ENCODE measurements around the gene TPP2. TPM values are rescaled to one million over a fixed set of nuclear protein-coding genes. Genes with fewer than 3 reads are reported as not detected.

The TPP2 gene
- total and polyA plus RNA-seq, 3 donors from 2014 or later, result 86.2 to 171 (median 112) TPM

GRCh38 chr13:102645701-102646100, 48.9 kb downstream of the TPP2 start:
- DNase-seq, result no peak
- no peak for TF ChIP-seq POLR2A (IDR thresholded peaks at IDR 0.05)
- TF ChIP-seq CTCF (IDR thresholded peaks at IDR 0.05), result no peak
- Histone ChIP-seq H3K9me3 (no peaks in the 10 kb centered on the region), H3K27me3 (no peaks in the 10 kb centered on the region), H3K27ac (no peak overlapping the region), H3K4me1 (no peaks in the 10 kb centered on the region), H3K36me3 (ENCODE audit: low read depth, missing control alignments) (no peaks in the 10 kb centered on the region), H3K4me3 (no peak overlapping the region)
- intact Hi-C loops (cut with DNase I; ENCODE audit: low total_unique reads), result no loop called here
- 80 to 85% methylated on average over 1 of the region's 1 CpG for WGBS, 2 donors

- intact Hi-C loops (cut with DNase I; ENCODE audit: low total_unique reads), result no loop called here
- Histone ChIP-seq H3K36me3 (ENCODE audit: low read depth, missing control alignments) (no peaks in the 10 kb centered on the region), H3K9me3 (no peaks in the 10 kb centered on the region), H3K4me1 (no peaks in the 10 kb centered on the region), H3K27ac (no peak overlapping the region), H3K4me3 (no peak overlapping the region), H3K27me3 (no peaks in the 10 kb centered on the region)
- 85 to 100% methylated on average over 3 of the region's 3 CpGs for WGBS, 2 donors
- no peak for TF ChIP-seq POLR2A (IDR thresholded peaks at IDR 0.05)
- TF ChIP-seq CTCF (IDR thresholded peaks at IDR 0.05), result no peak
- no peak for DNase-seq
These were observed 51.3 kb downstream of the TPP2 start for GRCh38 chr13:102648046-102648445.

- no peak overlapping the region for H3K4me3 ChIP-seq
- TF ChIP-seq CTCF (IDR thresholded peaks at IDR 0.05), result no peak
- TF ChIP-seq POLR2A (IDR thresholded peaks at IDR 0.05), result no peak
- H3K36me3 ChIP-seq (ENCODE audit: low read depth, missing control alignments), result no peaks in the 10 kb centered on the region
- no peaks in the 10 kb centered on the region for H3K27me3 ChIP-seq
- H3K4me1 ChIP-seq, result no peaks in the 10 kb centered on the region
- 94 to 96% methylated on average over 3 of the region's 3 CpGs for WGBS, 2 donors
- no peak overlapping the region for H3K27ac ChIP-seq
- DNase-seq, result no peak
- intact Hi-C loops (cut with DNase I; ENCODE audit: low total_unique reads), result no loop called here
- H3K9me3 ChIP-seq, result no peaks in the 10 kb centered on the region
These were observed 53.7 kb downstream of the TPP2 start for GRCh38 chr13:102650444-102650843.

- Histone ChIP-seq H3K9me3 (no peaks in the 10 kb centered on the region), H3K27me3 (no peaks in the 10 kb centered on the region), H3K27ac (no peak overlapping the region), H3K4me3 (no peak overlapping the region), H3K4me1 (no peaks in the 10 kb centered on the region), H3K36me3 (ENCODE audit: low read depth, missing control alignments) (no peaks in the 10 kb centered on the region)
- DNase-seq, result no peak
- no peak for TF ChIP-seq POLR2A (IDR thresholded peaks at IDR 0.05)
- intact Hi-C loops (cut with DNase I; ENCODE audit: low total_unique reads), result no loop called here
These were observed 54.6 kb downstream of the TPP2 start for GRCh38 chr13:102651392-102651791.

GRCh38 chr13:102651892-102652291, 55.1 kb downstream of the TPP2 start:
- H3K27ac ChIP-seq, result no peak overlapping the region
- WGBS, 2 donors, result 89 to 94% methylated on average over 5 of the region's 5 CpGs

More at GRCh38 chr13:102651892-102652291, 55.1 kb downstream of the TPP2 start:
- Histone ChIP-seq H3K36me3 (ENCODE audit: low read depth, missing control alignments) (no peaks in the 10 kb centered on the region), H3K27me3 (no peaks in the 10 kb centered on the region), H3K4me3 (no peak overlapping the region), H3K4me1 (no peaks in the 10 kb centered on the region), H3K9me3 (no peaks in the 10 kb centered on the region)
- intact Hi-C loops (cut with DNase I; ENCODE audit: low total_unique reads), result no loop called here
- TF ChIP-seq POLR2A (IDR thresholded peaks at IDR 0.05) (no peak), CTCF (IDR thresholded peaks at IDR 0.05) (no peak)
- no peak for DNase-seq

Measured in testis (tissue), 3 donors.